Liver (tissue), 2 donors: Measurements from ENCODE around the gene TNIP1.

Source experiments
- EGR1 ChIP-seq, 2 donors: IDR thresholded peaks; 2 replicates each; pipeline ENCODE4 v1.6.1; 2016 to 2018; ENCODE audit warnings: antibody characterized with exemption in 2 of 2, low read depth in 2 of 2
- REST ChIP-seq: IDR thresholded peaks from 2 replicates; pipeline ENCODE4 v1.6.1; 2016; ENCODE audit warnings: antibody characterized with exemption, mild to moderate bottlenecking
- YY1 ChIP-seq: IDR thresholded peaks from 2 replicates; pipeline ENCODE4 v1.6.1; 2016; ENCODE audit warnings: antibody characterized with exemption, mild to moderate bottlenecking
- donor health status: healthy.

- TF ChIP-seq EGR1 (IDR thresholded peaks at IDR 0.05; ENCODE audit: low read depth in 2 of 2) = no peak
- peak; percentile 16 for TF ChIP-seq YY1
- no peak for TF ChIP-seq REST
Observed at GRCh38 chr5:150999704-151000442, 81.0 kb downstream of the TNIP1 start.
